ENCODE measurements around the gene ARMC9. TPM values are rescaled to one million over a fixed set of nuclear protein-coding genes. Genes with fewer than 3 reads are reported as not detected.

Gene ARMC9
- total RNA-seq, 1 experiment from 2014 or later, result 16.4 TPM

- CTCF ChIA-PET, result interaction anchor here (1.3 to 1.7 kb wide), 2 partner anchors 101 to 172 kb away, joined by 5 to 7 read pairs; no protein-coding TSS in a partner anchor
- H3K27ac ChIP-seq (ENCODE audit: low read depth, low read length), result no peak overlapping the region
- no TSS peak for BruUV-seq (replicated peaks)
- no peaks in the 10 kb centered on the region for H3K36me3 ChIP-seq (ENCODE audit: control insufficient read depth in 1 of 2, insufficient read depth in 2 of 2, low read length in 2 of 2)
- intact Hi-C loops (cut with micrococcal nuclease), result no loop called here
- no peaks in the 10 kb centered on the region for H3K27me3 ChIP-seq (ENCODE audit: insufficient read depth, low read length)
- H2AFZ ChIP-seq (ENCODE audit: low read depth, low read length, poor library complexity, severe bottlenecking), result no peak overlapping the region
- POLR2A ChIA-PET, result no interaction called here
- no peaks in the 10 kb centered on the region for H3K9me3 ChIP-seq (ENCODE audit: control insufficient read depth in 1 of 2, insufficient read depth in 1 of 2, low read depth in 1 of 2, low read length in 2 of 2)
- ATAC-seq (no peak), DNase-seq (ENCODE audit: low read depth, low spot score) (no peak)
- H3K4me3 ChIP-seq (replicated peaks in 1 of 2; ENCODE audit: low read depth in 1 of 2, low read length in 2 of 2), result no peak overlapping the region
- TF ChIP-seq, protein P1, sequence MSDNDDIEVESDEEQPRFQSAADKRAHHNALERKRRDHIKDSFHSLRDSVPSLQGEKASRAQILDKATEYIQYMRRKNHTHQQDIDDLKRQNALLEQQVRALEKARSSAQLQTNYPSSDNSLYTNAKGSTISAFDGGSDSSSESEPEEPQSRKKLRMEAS (IDR thresholded peaks at IDR 0.05), result no peak
- TF ChIP-seq JUND (IDR thresholded peaks at IDR 0.05), result no peak
- no peak for TF ChIP-seq ELF1 (IDR thresholded peaks at IDR 0.05; ENCODE audit: borderline replicate concordance, low read depth)
- no peak for TF ChIP-seq ZBTB33 (IDR thresholded peaks at IDR 0.05; ENCODE audit: extremely low read depth, insufficient replicate concordance, low read length)
- TF ChIP-seq EZH2 (IDR thresholded peaks at IDR 0.05), result no peak
- TF ChIP-seq SRF (IDR thresholded peaks at IDR 0.05; ENCODE audit: low read depth), result no peak
- TF ChIP-seq YY1 (IDR thresholded peaks at IDR 0.05; ENCODE audit: extremely low read depth, insufficient replicate concordance, low read depth, low read length), result no peak
- no peak for TF ChIP-seq SP1 (IDR thresholded peaks at IDR 0.05; ENCODE audit: low read depth)
- TF ChIP-seq TCF7L2 (IDR thresholded peaks at IDR 0.05; ENCODE audit: borderline replicate concordance, extremely low read depth, insufficient read depth, insufficient read length), result no peak
- no peak for TF ChIP-seq EZH2phosphoT487 (IDR thresholded peaks at IDR 0.05; ENCODE audit: borderline replicate concordance)
- no peaks in the 10 kb centered on the region for H4K20me1 ChIP-seq (ENCODE audit: insufficient read depth)
- peaks cover 10 to 30% of the 10 kb centered on the region in 2 experiments for H3K4me1 ChIP-seq (ENCODE audit: control insufficient read depth in 1 of 2, insufficient read depth in 2 of 2, low read length in 2 of 2)
- H3K4me2 ChIP-seq (ENCODE audit: low read length), result no peak overlapping the region
- H3K9me2 ChIP-seq (ENCODE audit: insufficient read depth), result no peaks in the 10 kb centered on the region
- no peak overlapping the region for H3K9ac ChIP-seq (ENCODE audit: low read length)
- H3K79me2 ChIP-seq (ENCODE audit: insufficient read depth, low read length), result no peaks in the 10 kb centered on the region
- RAD21 ChIA-PET (ENCODE audit: low non-redundant PET in 1 of 2, low total read pairs in 2 of 2, uncharacterized antibody in 2 of 2, unreplicated experiment in 2 of 2), result interaction anchor here in 1 of 2 experiments (0.6 kb wide), 1 partner anchor 176 kb away, joined by 3 read pairs; no protein-coding TSS in a partner anchor
These were observed 200.8 kb downstream of the ARMC9 start for GRCh38 chr2:231399046-231399852.
